Stimulated activated CD4-positive, alpha-beta T cell treated with anti-CD3 and anti-CD28 coated beads, Interleukin-4, amount 100 ng/mL, for 24 hours (primary cell): Measurements from ENCODE around the gene NHERF1.

Experiments
- DNase-seq: peaks from one replicate; pipeline ENCODE4 v3.0.0-alpha.2; 2020

The NHERF1 gene

GRCh38 chr17:74790161-74791058 lies 42.0 kb downstream of the NHERF1 start:
- DNase-seq = no peak

- no peak for DNase-seq
Observed at GRCh38 chr17:74792586-74793105, 44.2 kb downstream of the NHERF1 start.

GRCh38 chr17:74795327-74796020 lies 47.0 kb downstream of the NHERF1 start:
- no peak for DNase-seq

- no peak for DNase-seq
Observed at GRCh38 chr17:74796211-74796610, 47.8 kb downstream of the NHERF1 start.

GRCh38 chr17:74796866-74797265 lies 48.4 kb downstream of the NHERF1 start:
- no peak for DNase-seq

GRCh38 chr17:74797824-74798223 lies 49.4 kb downstream of the NHERF1 start:
- no peak for DNase-seq

- no peak for DNase-seq
Observed at GRCh38 chr17:74798239-74798707, 49.8 kb downstream of the NHERF1 start.

- no peak for DNase-seq
Observed at GRCh38 chr17:74799097-74799496, 50.7 kb downstream of the NHERF1 start.

GRCh38 chr17:74800531-74800930 lies 52.1 kb downstream of the NHERF1 start:
- DNase-seq = no peak

- no peak for DNase-seq
Observed at GRCh38 chr17:74801896-74802295, 53.5 kb downstream of the NHERF1 start.

- DNase-seq = no peak
Observed at GRCh38 chr17:74803388-74803930, 55.0 kb downstream of the NHERF1 start.

GRCh38 chr17:74803971-74804370 lies 55.5 kb downstream of the NHERF1 start:
- DNase-seq = no peak

- no peak for DNase-seq
Observed at GRCh38 chr17:74804683-74805082, 56.3 kb downstream of the NHERF1 start.

GRCh38 chr17:74805591-74805991 lies 57.2 kb downstream of the NHERF1 start:
- DNase-seq = no peak

- no peak for DNase-seq
Observed at GRCh38 chr17:74806334-74806733, 57.9 kb downstream of the NHERF1 start.

- DNase-seq = no peak
Observed at GRCh38 chr17:74807441-74807840, 59.0 kb downstream of the NHERF1 start.

- no peak for DNase-seq
Observed at GRCh38 chr17:74807925-74808324, 59.5 kb downstream of the NHERF1 start.

- DNase-seq = no peak
Observed at GRCh38 chr17:74808714-74809430, 60.4 kb downstream of the NHERF1 start.

- DNase-seq = no peak
Observed at GRCh38 chr17:74810699-74811485, 62.5 kb downstream of the NHERF1 start.

GRCh38 chr17:74812109-74813009 lies 63.9 kb downstream of the NHERF1 start:
- no peak for DNase-seq

- DNase-seq = no peak
Observed at GRCh38 chr17:74814453-74814852, 66.0 kb downstream of the NHERF1 start.
